Measurements from ENCODE around the gene ARHGAP27.

DNA sequence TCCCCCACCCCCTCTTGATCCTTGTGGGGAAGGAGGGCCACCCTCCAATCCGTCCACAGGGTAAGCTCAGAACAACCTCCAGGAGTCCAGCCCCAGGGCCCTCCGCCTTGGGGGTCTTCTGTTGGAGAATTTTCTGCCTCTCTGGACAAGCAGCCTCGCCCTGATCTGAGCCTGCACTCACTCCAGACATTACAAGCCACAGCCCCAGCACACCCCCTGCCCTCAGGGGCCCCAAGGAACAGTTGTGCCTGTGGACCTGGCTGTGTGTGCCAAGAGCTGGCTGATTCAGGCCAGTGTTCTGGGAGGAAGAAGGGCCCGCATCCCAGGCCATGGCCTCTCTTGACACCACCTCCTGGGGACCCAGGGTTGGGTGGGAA, 477 bp upstream of the ARHGAP27 start:
- TF ChIP-seq YY1 (IDR thresholded peaks at IDR 0.05; ENCODE audit: insufficient read depth, insufficient read length) (no peak), ZNF274 (IDR thresholded peaks at IDR 0.05; ENCODE audit: low read depth, low read length) (no peak), SUZ12 (IDR thresholded peaks at IDR 0.05; ENCODE audit: extremely low read depth, insufficient read depth, insufficient read length) (no peak)
